HepG2 (cell line): ENCODE data around the gene PKLR. TPM values are rescaled to one million over a fixed set of nuclear protein-coding genes. Genes with fewer than 3 reads are reported as not detected.
A peak's percentile ranks its signal among the peaks of the same experiment; 100 is the strongest.
"Not testable (repeated sequence)": the region's sequence is repeated elsewhere in the genome, so short reads cannot be mapped to it uniquely, and the experiment has no call there.

Experiments
- ATAC-seq: fragments of 200-7000 bp; cut with Tn5 transposase; 3 replicates; pipeline ENCODE4 v1.9.1; 2020; ENCODE audit warnings: mild to moderate bottlenecking, moderate library complexity
- BruUV-seq: library from RNA; stranded (reverse); fragments of 400-500 nt; replicated peaks from 2 replicates; lab custom pipeline; 2021; lab: Mats Ljungman, UMichigan
- CTCF ChIA-PET: fragments of 300-600 bp; formaldehyde crosslinking; extraction: SDS; loops from one replicate; lab custom pipeline; 2021; ENCODE audit warnings: low total read pairs, inconsistent platforms, low intra/inter-chr PET ratio; lab: Yijun Ruan, JAX
- POLR2A ChIA-PET: fragments of 350-600 bp; sonication (Branson Sonifier 250); formaldehyde crosslinking; loops from one replicate; lab custom pipeline; 2020; ENCODE audit warnings: antibody characterized with exemption, inconsistent platforms; lab: Yijun Ruan, JAX
- DNase-seq: peaks from one replicate; pipeline ENCODE4 v3.0.0-alpha.2; 2015; ENCODE audit warnings: low spot score
- FAIRE-seq: peaks from 3 replicates; lab custom pipeline; 2011; peaks lifted over from hg19 to GRCh38; lab: Jason Lieb, UNC
- H2AFZ ChIP-seq: one replicate; pipeline ENCODE4 v1.6.1; 2011; ENCODE audit warnings: low read length, inconsistent platforms
- H3K27ac ChIP-seq: fragments of 300-600 bp; 3 replicates; pipeline ENCODE4 v1.8.0; 2011; ENCODE audit warnings: mixed run types, mild to moderate bottlenecking, mixed read lengths, low read length, inconsistent platforms; ENCODE audit not compliant: insufficient read depth; ENCODE audit errors: extremely low read length
- H3K27me3 ChIP-seq, 2 experiments: fragments of 200-600 bp in 1 of 2; 2 replicates in 1 of 2; 3 replicates in 1 of 2; pipeline versions ENCODE4 v1.6.0 to v1.8.0; 2011; ENCODE audit warnings: low read length in 2 of 2, mild to moderate bottlenecking in 2 of 2, moderate library complexity in 2 of 2, inconsistent platforms in 1 of 2; ENCODE audit not compliant: insufficient read depth in 2 of 2, control insufficient read depth in 1 of 2
- H3K36me3 ChIP-seq, 2 experiments: fragments of 200-600 bp in 1 of 2; replicated peaks in 1 of 2; 2 replicates in 1 of 2; 3 replicates in 1 of 2; pipeline versions ENCODE4 v1.5.1 to v1.8.0; 2011; ENCODE audit warnings: low read length in 2 of 2, inconsistent platforms in 1 of 2; ENCODE audit not compliant: insufficient read depth in 2 of 2, control insufficient read depth in 1 of 2
- H3K4me1 ChIP-seq: 2 replicates; pipeline ENCODE4 v1.5.1; 2012; ENCODE audit warnings: low read length, inconsistent platforms; ENCODE audit not compliant: insufficient read depth
- H3K4me2 ChIP-seq: 2 replicates; pipeline ENCODE4 v1.6.0; 2011; ENCODE audit warnings: low read depth, low read length, inconsistent platforms
- H3K4me3 ChIP-seq, 3 experiments: fragments of 200-600 bp in 1 of 3; sonication (generic), shearing (Covaris generic) in 1 of 3; replicated peaks in 1 of 3; 2 replicates each; pipeline ENCODE4 v1.5.1; 2011 to 2016; ENCODE audit warnings: low read length in 3 of 3, inconsistent platforms in 2 of 3, low read depth in 2 of 3, mild to moderate bottlenecking in 2 of 3, control low read depth in 1 of 3, mixed read lengths in 1 of 3; ENCODE audit not compliant: insufficient read depth in 1 of 3
- H3K79me2 ChIP-seq: one replicate; pipeline ENCODE4 v1.6.1; 2011; ENCODE audit warnings: low read length, inconsistent platforms; ENCODE audit not compliant: insufficient read depth
- H3K9ac ChIP-seq: 2 replicates; pipeline ENCODE4 v1.6.0; 2011; ENCODE audit warnings: mild to moderate bottlenecking, low read depth, low read length, inconsistent platforms; ENCODE audit not compliant: insufficient read depth
- H3K9me3 ChIP-seq: 2 replicates; pipeline ENCODE4 v1.5.1; 2012; ENCODE audit warnings: mild to moderate bottlenecking, low read length
- H4K20me1 ChIP-seq: 2 replicates; pipeline ENCODE4 v1.6.0; 2011; ENCODE audit warnings: inconsistent platforms, mild to moderate bottlenecking, low read length, moderate library complexity; ENCODE audit not compliant: insufficient read depth
- CEBPB ChIP-seq: IDR thresholded peaks from 2 replicates; pipeline ENCODE4 v1.6.1; 2011; ENCODE audit warnings: low read depth, low read length, improper control_type of control experiment, borderline replicate concordance
- DRAP1 ChIP-seq: IDR thresholded peaks from 2 replicates; pipeline ENCODE4 v1.6.1; 2016; ENCODE audit warnings: missing genetic modification reagents, missing compliant biosample characterization
- GATAD1 ChIP-seq: IDR thresholded peaks from 2 replicates; pipeline ENCODE4 v1.6.1; 2016; ENCODE audit warnings: missing genetic modification reagents, missing compliant biosample characterization
- JUND ChIP-seq: sonication (generic); formaldehyde crosslinking; IDR thresholded peaks from 2 replicates; pipeline ENCODE4 v1.8.0; 2022; ENCODE audit warnings: mild to moderate bottlenecking, missing genetic modification reagents
- KLF15 ChIP-seq: sonication (generic); formaldehyde crosslinking; IDR thresholded peaks from 2 replicates; pipeline ENCODE4 v1.8.1; 2023; ENCODE audit warnings: borderline replicate concordance, mild to moderate bottlenecking, inconsistent platforms, missing genetic modification reagents, mixed read lengths
- KMT2B ChIP-seq: IDR thresholded peaks from 2 replicates; pipeline ENCODE4 v1.6.1; 2016; ENCODE audit warnings: missing genetic modification reagents, missing compliant biosample characterization
- PRPF4 ChIP-seq: fragments of 200-400 bp; formaldehyde crosslinking; IDR thresholded peaks from 2 replicates; pipeline ENCODE4 v1.6.1; 2016; ENCODE audit warnings: low read length, low read depth; ENCODE audit not compliant: poor library complexity, severe bottlenecking
- TRIM22 ChIP-seq: fragments of 450-650 bp; IDR thresholded peaks from 2 replicates; pipeline ENCODE4 v1.6.1; 2017
- ZNF33B ChIP-seq: sonication (generic); formaldehyde crosslinking; IDR thresholded peaks from 2 replicates; pipeline ENCODE4 v1.5.1; 2020; ENCODE audit warnings: mild to moderate bottlenecking, missing genetic modification reagents
- ZNF564 ChIP-seq: sonication (generic); formaldehyde crosslinking; IDR thresholded peaks from 2 replicates; pipeline ENCODE4 v1.8.1; 2023; ENCODE audit warnings: mild to moderate bottlenecking, missing genetic modification reagents
- ZNF878 ChIP-seq: sonication (generic); formaldehyde crosslinking; IDR thresholded peaks from 2 replicates; pipeline ENCODE4 v1.8.1; 2023; ENCODE audit warnings: mild to moderate bottlenecking, missing genetic modification reagents, moderate library complexity
- ZSCAN12 ChIP-seq: sonication (generic); formaldehyde crosslinking; IDR thresholded peaks from 2 replicates; pipeline ENCODE4 v1.9.0; 2021; ENCODE audit warnings: mild to moderate bottlenecking, missing genetic modification reagents
- WGBS: methylation state at CpG from one replicate; pipeline ENCODE4 v1.1.6; 2017; ENCODE audit warnings: low lambda C conversion rate; 5-methylcytosine and 5-hydroxymethylcytosine counted together
- in situ Hi-C: cut with HindIII; loops from 2 replicates; pipeline ENCODE4 v1.10.0; 2017; ENCODE audit warnings: low pct_unique_long_range_greater_than_20kb; ENCODE audit not compliant: extremely low pct_ligation_motif_present
- intact Hi-C: fragments of 100-400 bp; cut with micrococcal nuclease; formaldehyde crosslinking; loops from one replicate; pipeline ENCODE4 v1.10.0; 2022; ENCODE audit not compliant: unreplicated experiment
- polyA plus RNA-seq, 8 experiments: library from polyadenylated mRNA; depleted of rRNA in 3 of 8; stranded (reverse) in 7 of 8; unstranded in 1 of 8; fragments of >200 nt; fragmentation: Illumina TruSeq in 4 of 8; extraction: Trizol in 4 of 8; gene quantifications; 2 replicates each; pipeline versions ENCODE4 v1.2.1 to v1.2.3, GENCODE V29; 2011 to 2016; ENCODE audit warnings: low read depth in 4 of 8, missing spikeins in 1 of 8, mixed read lengths in 1 of 8; ENCODE audit not compliant: insufficient read depth in 1 of 8
- total RNA-seq, 5 experiments: library from RNA; depleted of rRNA; stranded (reverse); fragments of >200 nt; fragmentation: Illumina TruSeq; extraction: Trizol; gene quantifications; 2 replicates each; pipeline ENCODE4 v1.2.3, GENCODE V29; 2016; ENCODE audit warnings: low read depth in 1 of 5

Gene PKLR
- total and polyA plus RNA-seq, 2 of the 13 experiments (the other 11 are each of a cell fraction or from before 2014, with no cell fraction given), result 10.3 to 29.3 TPM

GRCh38 chr1:155328856-155329255, 27.6 kb upstream of the PKLR start:
- POLR2A ChIA-PET, result interaction anchor here (1.3 kb wide), 1 partner anchor 56 kb away, joined by 3 read pairs; the partner anchor contains the start of gene CLK2
- H3K36me3 ChIP-seq, result peaks cover 2 to 32% of the 10 kb centered on the region in 2 experiments; a peak in 4 of 5 replicates
- TF ChIP-seq CEBPB, result peak; percentile 21; the same call in 1 of the 2 replicates
- TF ChIP-seq, all 625 proteins: peak for 1; not testable (repeated sequence) for 624
- H4K20me1 ChIP-seq, H3K9ac ChIP-seq, H2AFZ ChIP-seq, H3K79me2 ChIP-seq, FAIRE-seq, H3K4me2 ChIP-seq, H3K4me3 ChIP-seq, H3K27ac ChIP-seq, DNase-seq, in situ Hi-C loops, H3K27me3 ChIP-seq, CTCF ChIA-PET, BruUV-seq, intact Hi-C loops, H3K9me3 ChIP-seq, ATAC-seq: not testable (repeated sequence)
- peaks cover 24% of the 10 kb centered on the region for H3K4me1 ChIP-seq
- over 99% methylated on average over 7 of the region's 7 CpGs for WGBS

DNA sequence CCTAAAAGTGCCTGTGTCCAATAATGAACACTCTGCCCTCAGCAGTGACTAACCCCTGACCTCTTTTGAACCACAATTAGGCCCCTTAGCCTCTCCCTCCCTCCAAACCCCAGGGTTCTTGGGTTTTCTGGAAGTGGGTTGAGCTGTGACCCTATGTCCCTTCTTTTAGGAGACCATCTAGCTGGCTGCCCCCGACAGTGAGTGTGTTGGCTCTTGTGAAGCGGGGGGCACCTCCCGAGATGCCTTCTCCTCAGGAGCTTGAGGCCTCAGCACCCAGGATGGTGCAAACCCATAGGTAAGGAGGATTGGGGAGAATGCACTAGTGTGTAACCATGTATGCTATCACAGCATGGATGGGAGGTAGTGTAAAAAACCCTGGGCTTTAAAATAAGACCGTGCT, 26.7 kb upstream of the PKLR start:
- ChIA-PET POLR2A (interaction anchor here (1.3 kb wide), 1 partner anchor 55 kb away, joined by 3 read pairs; the partner anchor contains the start of gene CLK2), CTCF (no interaction called here)
- no peak for TF ChIP-seq KLF15 (CRISPR knock-in tag)
- TF ChIP-seq TRIM22, result no peak
- TF ChIP-seq ZNF33B (CRISPR knock-in tag), result no peak
- TF ChIP-seq ZSCAN12 (CRISPR knock-in tag), result no peak
- TF ChIP-seq JUND (CRISPR knock-in tag), result no peak
- TF ChIP-seq ZNF564 (CRISPR knock-in tag), result no peak
- no peak for TF ChIP-seq GATAD1 (CRISPR knock-in tag)
- TF ChIP-seq KMT2B (CRISPR knock-in tag), result no peak
- no peak for TF ChIP-seq DRAP1 (CRISPR knock-in tag)
- no peak for TF ChIP-seq ZNF878
- TF ChIP-seq PRPF4, result no peak
- no peaks in the 10 kb centered on the region; a peak in 1 of 5 replicates for H3K27me3 ChIP-seq
- H3K36me3 ChIP-seq, result peaks cover 2 to 32% of the 10 kb centered on the region in 2 experiments; a peak in 4 of 5 replicates
- no peak overlapping the region for H3K4me2 ChIP-seq
- H4K20me1 ChIP-seq, result no peaks in the 10 kb centered on the region
- 92% methylated on average over 1 of the region's 4 CpGs for WGBS
- intact Hi-C loops (no loop called here), in situ Hi-C loops (no loop called here)
- peaks cover 24% of the 10 kb centered on the region for H3K4me1 ChIP-seq
- H3K4me3 ChIP-seq, result no peak overlapping the region
- no peaks in the 10 kb centered on the region for H3K9me3 ChIP-seq
- H3K79me2 ChIP-seq, result peaks cover 5% of the 10 kb centered on the region
- ATAC-seq, result no peak
- no peak overlapping the region for H3K9ac ChIP-seq
- no TSS peak for BruUV-seq
- no peak overlapping the region for H2AFZ ChIP-seq
- FAIRE-seq, result no peak
- no peak for DNase-seq
- H3K27ac ChIP-seq, result no peak overlapping the region
